Left renal pelvis (tissue), 4 donors: ENCODE data around the gene OSGEPL1. TPM values are rescaled to one million over a fixed set of nuclear protein-coding genes. Genes with fewer than 3 reads are reported as not detected.
"Not testable (repeated sequence)": the region's sequence is repeated elsewhere in the genome, so short reads cannot be mapped to it uniquely, and the experiment has no call there.

Source experiments
- DNase-seq, 4 donors: peaks; one replicate each; pipeline ENCODE4 v3.0.0-alpha.2; 2013; ENCODE audit warnings: low read depth in 4 of 4, low spot score in 3 of 4
- polyA plus RNA-seq, 4 donors: library from polyadenylated mRNA; unstranded; fragments of 120-200 nt; gene quantifications; one replicate each; pipeline ENCODE4 v1.2.1, GENCODE V29; 2013; ENCODE audit not compliant: insufficient read length in 4 of 4

Gene OSGEPL1, protein sequence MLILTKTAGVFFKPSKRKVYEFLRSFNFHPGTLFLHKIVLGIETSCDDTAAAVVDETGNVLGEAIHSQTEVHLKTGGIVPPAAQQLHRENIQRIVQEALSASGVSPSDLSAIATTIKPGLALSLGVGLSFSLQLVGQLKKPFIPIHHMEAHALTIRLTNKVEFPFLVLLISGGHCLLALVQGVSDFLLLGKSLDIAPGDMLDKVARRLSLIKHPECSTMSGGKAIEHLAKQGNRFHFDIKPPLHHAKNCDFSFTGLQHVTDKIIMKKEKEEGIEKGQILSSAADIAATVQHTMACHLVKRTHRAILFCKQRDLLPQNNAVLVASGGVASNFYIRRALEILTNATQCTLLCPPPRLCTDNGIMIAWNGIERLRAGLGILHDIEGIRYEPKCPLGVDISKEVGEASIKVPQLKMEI
- polyA plus RNA-seq: 10 to 100 TPM; 18.2 to 24.8 (median 18.6) TPM

DNA sequence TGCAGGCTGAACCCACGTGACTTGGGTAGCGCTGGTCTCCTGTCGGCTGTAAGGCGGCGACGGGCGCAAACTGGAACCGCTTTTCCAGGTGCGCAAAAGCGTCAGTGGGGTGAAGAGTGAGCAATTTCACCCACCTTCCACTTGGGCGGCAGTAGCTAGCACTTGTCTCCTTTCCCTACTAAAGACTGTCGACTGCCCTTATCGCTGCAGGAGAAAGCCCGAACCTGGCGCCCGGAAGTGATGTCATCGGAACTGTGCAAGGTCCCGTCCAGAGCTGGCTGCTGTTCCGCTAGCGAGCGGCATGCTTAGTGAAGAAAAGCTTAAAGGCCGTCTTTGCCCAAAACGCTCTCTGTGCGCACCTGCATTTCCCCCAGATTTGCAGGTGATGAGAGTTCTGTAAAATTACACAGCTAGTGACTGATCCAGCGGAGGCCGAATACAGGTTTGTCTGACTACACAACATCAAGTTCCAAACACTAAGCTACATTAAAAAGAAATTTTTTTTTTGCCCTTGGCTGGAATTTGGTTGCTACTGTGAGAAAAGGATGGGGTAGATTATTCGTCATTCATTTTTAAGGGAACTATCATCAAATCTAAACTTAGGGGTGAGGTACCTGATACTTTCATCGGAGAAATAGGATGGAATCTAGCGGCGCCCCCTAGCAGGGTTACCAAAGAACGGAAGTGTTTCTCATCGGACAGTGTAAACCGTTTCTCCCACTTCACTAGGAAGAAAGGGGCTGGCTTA lies at the start of gene OSGEPL1:
Gene OSGEPL1 (minus strand): TSS at position 242 of the 748 bp plus-strand sequence. CDS start 1,152 bp downstream, outside the sequence.
- peak; percentile 88 to 91 (median 90) for DNase-seq

DNA sequence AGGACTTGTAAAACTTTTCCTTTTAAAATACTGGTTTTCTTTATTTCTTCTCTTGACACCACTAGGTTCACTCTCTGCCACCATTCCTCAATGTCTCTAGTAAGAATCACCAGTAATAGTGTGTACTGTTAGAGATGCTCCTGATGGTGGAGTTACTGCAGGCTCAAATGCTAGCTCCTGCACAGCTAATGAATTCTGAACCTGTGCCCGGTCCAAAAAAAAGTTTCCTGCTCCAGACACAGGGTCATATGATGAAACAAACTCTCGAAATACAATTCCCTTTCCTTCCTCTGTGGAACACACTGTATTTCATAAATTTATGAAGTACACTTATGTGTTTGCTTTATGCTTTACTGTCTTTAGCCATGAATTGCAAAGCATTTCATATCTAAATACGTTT lies 40.8 kb upstream of the OSGEPL1 start:
- DNase-seq: no peak

DNA sequence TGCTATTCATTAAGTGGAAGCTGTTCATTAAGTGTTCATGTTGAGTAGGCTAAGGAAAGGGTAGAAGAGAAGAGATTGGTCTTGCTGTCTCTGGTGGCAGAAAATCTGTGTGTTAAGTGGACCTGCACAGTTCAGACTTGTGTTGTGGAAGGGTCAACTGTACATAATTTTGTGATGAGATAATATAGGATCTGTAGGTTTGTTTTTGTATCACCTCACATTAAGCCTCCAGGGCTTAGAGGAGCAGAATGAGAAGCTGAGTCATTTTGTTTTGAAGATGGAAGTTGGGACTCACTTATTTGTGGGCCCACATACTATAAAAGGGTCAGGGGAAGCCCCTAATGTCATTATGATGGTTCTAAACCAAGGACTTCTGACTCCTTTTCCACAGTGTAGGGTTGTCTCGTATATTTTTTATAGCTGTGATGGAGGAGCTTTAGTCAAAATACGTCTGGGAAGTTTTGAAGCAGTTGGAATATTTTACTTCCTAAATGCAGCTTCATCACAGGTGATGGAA lies 39.9 kb upstream of the OSGEPL1 start:
- DNase-seq: no peak

DNA sequence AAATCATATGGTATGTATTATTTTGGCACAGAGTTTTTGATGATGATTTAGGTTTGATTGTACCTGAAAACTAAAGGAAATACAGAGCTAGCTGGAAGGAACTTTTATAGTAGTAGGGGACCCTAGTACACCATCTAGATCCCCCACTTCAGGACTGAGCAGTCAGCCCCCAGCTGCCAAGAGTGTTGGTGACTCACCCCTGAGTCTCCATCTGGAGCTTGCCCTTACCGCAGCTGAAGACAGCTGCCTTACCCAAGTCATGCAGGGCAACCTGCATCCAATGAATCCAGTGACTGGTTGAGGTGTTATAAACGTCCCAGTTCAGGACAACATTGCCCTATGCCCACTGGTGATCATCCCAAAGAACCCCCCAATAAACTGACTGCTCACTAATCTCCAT lies 36.9 kb upstream of the OSGEPL1 start:
- DNase-seq: no peak

DNA sequence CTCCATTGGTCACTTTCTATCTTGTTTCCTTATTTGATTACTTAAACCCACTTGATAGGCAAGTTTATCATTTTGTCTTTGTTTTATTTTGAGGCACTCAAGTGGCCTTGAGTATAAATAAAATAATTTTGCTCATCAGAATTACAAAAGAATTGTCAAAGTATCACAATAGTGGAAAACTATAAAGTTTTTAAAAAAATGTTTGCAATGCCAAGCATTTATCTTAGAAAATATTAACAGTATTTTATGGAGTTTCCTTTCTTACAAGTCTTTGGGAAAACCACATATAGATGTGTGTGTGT lies 36.4 kb upstream of the OSGEPL1 start:
- DNase-seq: no peak

DNA sequence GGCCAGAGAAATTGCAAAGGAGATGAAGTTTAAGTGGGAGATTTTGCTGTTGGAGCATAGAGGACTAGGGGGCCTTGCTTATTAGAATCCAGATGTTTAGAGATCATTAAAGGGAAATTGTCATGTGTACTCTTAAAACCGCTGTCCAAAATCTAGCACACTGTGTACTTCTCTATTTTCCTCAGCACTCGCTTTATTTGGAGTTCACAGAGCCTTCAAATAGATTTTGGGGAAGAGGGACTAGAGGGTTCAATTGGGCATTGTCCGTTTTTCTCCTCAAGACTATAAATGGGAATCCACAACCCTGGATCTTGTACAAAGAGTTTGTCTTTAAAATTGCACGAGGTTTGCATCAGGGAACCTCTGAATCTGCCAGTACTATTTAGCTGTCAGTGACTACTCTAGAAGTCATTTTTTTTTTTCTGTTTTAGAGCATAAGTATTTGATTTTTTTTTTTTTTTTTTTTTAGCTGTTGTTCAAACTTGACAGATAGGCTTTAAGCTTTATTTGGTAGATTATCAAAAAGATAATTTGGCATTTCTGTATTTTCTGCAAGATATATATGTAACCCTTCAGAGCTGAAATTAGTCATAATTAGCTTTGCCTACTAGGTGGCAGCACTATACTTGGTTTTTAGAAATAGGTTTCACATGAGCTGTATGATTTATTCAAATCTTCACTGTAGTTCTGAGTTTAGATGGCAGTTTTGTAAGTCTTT lies 35.9 kb upstream of the OSGEPL1 start:
- DNase-seq: no peak

DNA sequence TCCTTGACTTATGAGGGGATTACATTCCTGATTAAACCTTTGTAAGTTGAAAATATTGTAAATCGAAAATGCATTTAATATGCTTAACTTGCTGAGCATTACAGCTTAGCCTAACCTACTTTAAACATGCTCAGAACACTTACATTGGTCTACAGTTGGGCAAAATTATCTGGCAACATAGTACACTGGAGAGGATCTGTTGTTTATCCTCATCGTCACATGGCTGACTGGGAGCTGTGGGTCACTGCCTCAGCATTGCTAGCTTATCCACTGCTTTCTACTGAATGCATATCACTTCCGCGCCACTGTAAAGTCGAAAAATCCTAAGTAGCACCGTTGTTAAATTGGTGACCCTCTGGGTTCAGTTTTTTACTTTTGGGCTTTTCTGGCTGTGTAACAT lies 35.3 kb upstream of the OSGEPL1 start:
- DNase-seq: no peak

DNA sequence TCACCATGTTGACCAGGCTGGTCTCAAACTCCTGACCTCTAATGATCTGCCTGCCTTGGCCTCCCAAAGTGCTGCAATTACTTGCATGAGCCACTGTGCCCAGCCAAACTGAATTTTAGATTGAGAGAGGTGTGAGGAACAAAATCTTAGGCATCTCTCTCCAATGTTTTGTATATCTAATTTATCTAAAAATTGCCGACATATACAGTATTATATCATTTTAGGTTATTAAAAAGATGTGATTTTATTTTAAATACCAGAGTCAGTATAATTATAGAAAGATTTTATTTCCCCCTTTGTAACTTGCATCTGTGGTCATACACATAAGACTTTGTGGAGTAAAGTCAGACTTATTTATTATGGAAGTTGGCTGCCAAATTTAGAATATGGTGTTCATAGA lies 31.7 kb upstream of the OSGEPL1 start:
- DNase-seq: no peak

DNA sequence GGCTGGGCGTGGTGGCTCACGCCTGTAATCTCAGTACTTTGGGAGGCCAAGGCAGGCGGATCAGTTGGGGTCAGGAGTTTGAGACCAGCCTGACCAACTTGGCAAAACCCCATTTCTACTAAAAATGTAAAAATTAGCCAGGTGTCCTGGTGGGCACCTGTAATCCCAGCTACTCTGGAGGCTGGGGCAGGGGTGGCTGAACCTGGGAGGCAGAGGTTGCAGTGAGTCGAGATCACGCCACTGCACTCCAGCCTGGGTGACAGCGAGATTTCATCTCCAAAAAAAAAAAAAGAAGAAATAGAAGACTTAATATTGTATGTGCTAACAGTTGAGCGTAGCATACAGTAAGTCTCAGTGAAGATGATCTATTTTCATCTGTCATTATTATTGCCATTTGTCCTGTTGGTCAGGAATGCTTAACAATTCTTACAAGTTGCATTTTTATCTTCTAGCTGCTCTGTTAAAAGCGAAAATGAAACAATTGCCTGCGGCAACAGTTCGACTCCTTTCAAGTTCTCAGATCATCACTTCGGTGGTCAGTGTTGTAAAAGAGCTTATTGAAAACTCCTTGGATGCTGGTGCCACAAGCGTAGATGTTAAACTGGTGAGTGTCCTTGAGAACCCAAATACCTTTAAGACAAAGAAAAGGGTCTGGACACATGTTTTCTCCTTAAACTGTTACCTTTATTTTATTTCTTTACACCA lies 28.9 kb upstream of the OSGEPL1 start:
- no peak for DNase-seq

DNA sequence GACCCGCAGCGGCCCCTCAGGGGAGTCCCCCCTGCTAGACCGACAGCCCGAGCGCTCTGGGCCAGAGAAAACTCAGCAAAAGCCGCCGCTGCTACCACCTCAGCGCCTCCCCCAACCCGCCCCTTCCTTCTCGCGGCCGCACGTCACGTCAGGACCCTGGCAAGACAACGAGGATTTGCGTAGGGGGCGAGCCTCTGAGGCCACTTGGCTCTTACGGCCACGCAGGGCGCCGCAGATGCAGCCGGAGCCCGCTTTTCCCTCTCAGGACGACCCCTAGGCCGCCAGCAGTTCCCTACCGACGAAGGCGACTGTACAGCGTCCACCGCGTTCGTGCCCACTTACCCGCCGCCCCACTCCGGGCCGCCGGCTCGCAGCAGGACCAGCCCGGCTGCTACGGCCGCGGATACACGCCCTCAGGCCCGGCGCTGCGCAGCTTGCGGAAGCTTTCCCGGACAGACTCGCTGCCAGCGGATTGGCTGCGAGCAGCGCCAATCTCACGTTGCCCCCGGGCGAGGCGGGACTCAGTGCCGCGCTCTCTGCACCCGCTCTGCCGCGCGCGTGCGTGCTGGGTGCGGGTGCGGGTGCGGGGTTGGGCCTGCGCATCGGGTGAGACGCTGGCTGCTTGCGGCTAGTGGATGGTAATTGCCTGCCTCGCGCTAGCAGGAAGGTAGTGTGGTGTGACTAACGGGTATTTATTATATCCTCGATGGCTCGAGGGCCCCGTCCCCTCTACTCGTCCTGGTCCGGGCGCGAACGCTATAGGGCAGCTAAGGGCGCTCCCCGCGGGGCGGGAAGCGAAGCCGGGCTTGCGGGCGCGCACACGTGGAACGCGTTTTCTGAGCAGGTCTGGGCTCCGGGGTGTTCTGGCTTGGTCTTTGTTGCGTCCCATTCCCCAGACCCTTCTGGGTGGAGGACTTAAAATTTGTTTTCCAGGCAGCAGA lies 21.6 kb upstream of the OSGEPL1 start, which contains the start of the genes ORMDL1 and PMS1:
Gene ORMDL1 (minus strand): TSS at position 413 of the 941 bp plus-strand sequence. CDS start 1,744 bp downstream, outside the sequence.
Gene PMS1 (plus strand): TSS at position 524 of the 941 bp plus-strand sequence. CDS start 7,360 bp downstream, outside the sequence.
- DNase-seq: peak; percentile 88 to 92 (median 90)

DNA sequence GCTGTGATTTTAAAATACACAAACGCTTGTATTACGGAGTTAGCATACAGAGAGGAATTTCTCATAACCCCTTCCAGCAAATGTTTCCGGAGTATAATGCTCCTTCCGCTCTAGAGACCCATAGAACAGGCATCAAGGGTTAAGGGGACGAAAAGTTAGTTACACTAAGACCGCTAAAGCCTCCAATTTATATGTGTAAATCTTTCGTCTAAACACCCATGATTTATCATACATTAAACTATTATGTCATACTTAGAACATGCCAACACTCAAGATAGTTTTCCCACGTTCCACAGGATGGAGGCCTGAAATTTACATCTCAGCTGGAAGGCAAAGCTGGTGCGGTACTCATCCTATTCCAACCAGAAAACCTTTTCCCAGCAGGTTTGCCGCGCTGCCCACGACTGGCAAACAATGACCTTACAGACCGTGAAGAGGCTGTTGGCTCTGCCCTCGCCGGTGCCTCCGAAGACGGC lies 20.9 kb upstream of the OSGEPL1 start:
- peak in 3 of 4 donors; percentile 25 to 39 (median 32) for DNase-seq

DNA sequence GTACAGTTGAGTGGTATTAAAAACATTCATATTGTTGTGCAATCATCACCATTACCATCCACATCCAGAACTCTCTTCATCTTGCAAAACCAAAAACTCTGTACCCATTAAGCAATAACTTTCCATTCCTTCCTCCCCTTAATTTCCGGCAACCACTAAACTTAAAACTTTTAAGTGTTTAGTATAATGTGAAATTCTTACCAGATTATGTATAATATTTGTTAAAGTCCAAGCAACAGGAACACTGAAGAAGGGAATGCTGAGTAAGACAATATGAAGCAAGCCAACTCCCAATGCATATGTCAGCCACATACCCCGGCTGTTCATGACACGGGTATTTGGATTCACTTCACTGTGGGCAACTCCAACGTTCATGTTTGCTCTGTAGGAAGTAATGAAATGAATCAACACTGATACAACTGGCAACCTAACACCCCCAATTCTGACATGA lies 19.7 kb upstream of the OSGEPL1 start:
- no peak for DNase-seq

DNA sequence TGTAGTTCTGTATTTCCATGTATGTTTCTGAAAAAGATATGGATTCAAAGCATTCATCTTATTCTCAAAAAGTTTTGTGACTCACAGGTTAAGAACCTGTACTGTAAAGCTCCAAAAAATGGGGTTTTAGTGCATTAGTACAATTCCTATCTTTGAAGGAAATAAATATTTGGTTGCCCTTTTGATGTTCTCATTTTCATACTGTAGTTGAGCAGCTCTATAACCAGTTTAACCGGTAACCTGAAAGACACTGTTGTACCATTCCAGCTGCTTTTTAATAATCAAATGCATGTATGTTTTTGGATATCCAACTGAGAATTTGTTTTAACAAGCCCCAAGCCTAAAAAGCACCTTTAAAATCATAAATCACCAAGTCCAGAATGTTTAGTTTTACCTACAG lies 9.6 kb upstream of the OSGEPL1 start:
- DNase-seq: no peak

DNA sequence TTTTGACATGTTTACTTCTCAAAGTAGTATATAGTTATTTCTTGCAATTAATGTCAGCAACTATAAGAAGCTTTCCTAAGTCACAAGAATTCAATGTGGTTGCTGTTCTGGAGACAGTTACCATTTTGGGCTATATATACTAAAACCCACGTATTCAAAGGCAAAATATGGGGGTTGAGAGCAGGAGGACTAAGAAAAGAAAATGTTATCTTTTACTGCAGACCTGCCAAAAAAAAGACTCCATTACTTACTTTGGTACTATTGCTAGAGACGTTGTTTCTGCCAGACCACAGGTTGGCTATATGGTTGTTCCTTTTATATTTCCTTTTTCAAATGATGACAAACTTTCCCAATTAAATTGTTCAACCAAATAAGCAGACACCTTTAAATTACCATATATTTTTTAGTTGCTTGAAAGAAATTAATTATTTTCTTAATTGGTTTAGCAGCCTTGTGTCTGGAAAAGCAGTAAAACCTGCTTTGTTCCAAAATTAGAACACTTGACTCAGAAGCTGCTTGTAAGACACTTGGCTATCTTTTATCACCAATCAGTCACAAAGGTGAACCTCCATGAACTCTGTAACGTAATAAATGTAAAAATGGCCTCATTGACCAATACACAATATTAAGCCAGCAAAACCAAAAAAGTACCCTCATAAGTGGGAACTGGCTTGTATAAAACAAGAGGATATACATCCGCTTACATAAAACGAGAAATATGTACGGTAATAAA lies 8.2 kb upstream of the OSGEPL1 start:
- DNase-seq: no peak

DNA sequence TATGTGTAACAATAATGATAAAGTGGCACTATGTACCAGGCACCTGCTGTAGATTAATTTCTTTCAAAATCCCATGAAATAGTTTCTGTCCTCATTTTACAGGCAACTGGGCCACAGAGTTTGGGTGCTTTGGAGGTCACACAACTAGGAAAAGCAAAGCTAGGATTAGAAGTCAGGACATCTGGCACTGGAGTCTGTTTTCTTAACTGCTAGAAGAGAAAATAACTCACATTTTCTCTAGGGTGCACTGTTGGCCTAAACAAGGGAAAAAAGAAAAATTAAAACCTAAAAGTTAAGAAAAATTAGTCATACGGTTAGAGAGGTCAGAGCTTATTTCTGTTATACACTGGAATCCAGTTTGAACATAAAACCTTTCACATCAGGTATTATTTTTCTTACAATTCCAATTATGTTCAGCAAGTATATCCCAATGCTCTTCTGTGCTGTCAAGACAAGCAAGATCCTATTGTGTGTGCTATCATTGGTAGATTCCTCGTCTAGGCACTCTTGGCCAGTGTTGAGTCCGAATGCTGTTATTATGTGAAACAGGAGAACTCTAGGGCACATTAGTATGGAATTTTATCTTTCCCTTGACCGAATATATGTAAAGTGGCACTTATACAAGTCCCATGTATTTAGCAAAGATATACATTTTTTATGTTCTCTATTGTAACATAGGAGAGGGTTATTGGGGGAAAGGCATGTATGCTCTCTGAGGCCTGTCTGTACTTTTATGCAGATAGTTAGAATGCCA lies 1.5 kb upstream of the OSGEPL1 start:
- no peak for DNase-seq

DNA sequence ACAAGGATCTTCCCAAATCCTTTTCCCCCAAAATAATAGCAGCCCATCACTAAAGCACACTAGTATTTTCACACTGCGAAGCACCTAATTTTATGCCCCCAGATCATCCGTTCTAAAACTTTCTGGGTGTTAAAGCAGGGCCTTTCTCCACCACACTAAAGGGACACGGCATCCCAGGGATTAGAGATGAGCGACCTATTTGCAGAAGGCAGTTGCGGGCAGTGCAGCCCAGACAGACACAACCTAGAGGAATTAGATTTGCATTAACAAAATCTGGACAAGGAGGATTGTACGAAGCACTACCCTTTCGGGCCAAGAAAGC lies 402 bp downstream of the OSGEPL1 start:
- DNase-seq: peak in 1 of 4 donors; percentile 31

DNA sequence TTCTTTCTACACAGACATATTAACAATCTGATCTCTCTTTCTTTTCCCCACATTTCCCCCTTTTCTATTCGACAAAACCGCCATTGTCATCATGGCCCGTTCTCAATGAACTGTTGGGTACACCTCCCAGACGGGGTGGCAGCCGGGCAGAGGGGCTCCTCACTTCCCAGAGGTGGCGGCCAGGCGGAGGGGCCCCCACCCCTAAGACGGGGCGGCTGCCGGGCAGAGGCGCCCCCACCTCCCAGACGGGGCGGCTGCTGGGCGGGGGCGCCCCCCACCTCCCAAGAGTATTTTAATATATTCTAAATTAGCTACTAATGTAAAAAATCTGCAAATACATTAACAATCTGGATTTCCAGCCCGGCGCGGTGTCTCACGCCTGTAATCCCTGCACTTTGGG lies 2.4 kb downstream of the OSGEPL1 start:
- not testable (repeated sequence) for DNase-seq
